GM19468 (cell line): Measurements from ENCODE around the gene ATG16L2.

Source experiments
- ATAC-seq: cut with Tn5 transposase; IDR thresholded peaks from one replicate; pipeline ENCODE4 v1.9.1; 2021; ENCODE audit warnings: mild to moderate bottlenecking, moderate library complexity, moderate number of reproducible peaks; ENCODE audit not compliant: unreplicated experiment; ENCODE audit errors: extremely low read depth

ATG16L2 gene

DNA sequence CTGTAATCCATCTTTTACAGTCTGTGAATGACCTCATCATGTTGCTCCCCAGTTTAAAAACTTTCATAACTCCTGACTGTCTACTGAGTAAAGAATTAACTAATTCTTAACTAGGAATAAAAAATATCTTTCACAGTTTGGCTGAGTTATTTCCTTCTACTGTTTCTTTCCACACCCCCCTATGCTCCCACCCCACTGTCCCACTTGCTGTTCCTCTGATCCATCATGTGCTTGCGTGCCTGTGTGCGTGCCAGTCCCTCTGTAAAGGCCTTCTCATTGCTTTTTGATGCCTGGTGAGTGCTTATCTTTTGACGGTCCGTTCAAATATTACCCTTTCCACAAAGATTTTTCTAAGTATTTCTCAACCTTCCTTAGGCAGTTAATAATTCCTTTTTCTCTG, 55.6 kb downstream of the ATG16L2 start:
- ATAC-seq: no peak

DNA sequence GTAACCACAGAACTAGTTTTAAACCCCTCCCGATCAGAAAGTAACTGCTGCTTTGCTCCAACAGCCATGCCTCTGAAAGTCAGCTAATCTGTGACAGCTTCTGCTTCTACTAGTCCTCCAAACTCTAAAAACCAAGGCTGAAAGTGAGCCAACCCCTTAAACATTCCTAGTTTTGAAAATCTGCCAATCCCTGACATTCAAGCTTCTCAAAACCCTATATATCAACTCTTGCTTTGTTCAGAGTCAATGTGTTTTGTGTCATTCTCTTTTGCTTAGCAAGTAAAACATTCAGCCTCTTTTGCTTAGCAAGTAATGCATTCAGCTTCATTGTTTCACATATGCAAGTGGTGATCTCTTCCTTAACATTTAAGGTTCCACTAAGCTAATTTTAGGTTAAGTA, 56.9 kb downstream of the ATG16L2 start:
- ATAC-seq: no peak

DNA sequence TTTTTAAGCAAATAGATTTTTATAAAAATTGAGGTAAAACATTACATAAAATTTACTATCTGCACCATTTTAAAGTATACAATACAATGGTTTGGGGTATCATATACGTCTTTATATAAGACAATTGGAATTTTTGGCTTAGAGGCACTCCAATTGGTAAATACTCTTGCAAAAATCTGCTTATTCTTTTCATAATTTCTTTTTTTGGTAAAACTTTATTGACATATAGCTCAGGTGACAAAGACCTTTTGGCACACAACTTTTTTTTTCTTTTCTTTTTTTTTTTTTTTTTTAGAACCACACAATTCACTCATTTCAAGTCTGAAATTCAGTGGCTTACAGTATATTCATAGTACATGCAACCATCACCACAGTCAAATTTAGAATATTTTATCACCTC, 57.8 kb downstream of the ATG16L2 start:
- ATAC-seq: no peak

DNA sequence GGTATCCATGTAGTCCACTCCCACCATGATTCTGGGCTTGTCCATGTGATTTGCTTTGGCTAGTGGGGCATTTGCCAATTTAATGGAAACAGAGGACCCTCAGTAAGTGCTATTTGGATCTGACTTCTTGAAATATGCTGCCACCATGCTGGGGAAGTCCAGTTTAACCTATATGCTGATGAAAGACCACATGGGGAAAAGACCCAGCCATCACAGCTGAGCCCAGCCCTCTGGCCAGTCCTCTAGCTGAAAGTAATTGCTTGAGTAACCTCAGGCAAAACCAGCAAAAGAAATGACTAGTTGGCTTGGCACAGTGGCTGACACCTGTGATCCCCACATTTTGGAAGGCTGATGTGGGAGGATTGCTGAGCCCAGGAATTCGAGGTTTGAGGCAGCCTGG, 61.5 kb downstream of the ATG16L2 start:
- ATAC-seq: no peak

DNA sequence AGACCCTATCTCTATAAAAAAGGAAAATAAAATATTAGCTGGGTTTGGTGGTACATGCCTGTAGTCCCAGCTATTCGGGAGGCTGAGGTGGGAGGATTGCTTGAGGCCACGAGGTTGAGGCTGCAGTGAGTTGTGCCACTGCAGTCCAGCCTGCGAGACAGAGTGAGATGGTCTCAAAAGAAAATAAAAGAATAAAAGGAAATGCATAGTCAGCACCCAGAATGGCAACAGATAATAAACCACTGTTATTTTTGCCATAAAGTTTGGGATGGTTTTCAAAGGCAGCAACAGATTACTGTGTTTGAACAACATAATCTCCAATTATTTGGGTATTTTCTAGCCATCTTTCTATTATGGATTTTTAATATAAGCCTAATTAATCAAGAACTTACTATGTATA, 61.9 kb downstream of the ATG16L2 start:
- no peak for ATAC-seq
